HG02840 (cell line): ENCODE measurements around the gene MPLKIP.
A peak's percentile ranks its signal among the peaks of the same experiment; 100 is the strongest.
"Not testable (repeated sequence)": the region's sequence is repeated elsewhere in the genome, so short reads cannot be mapped to it uniquely, and the experiment has no call there.

Experiments
- ATAC-seq: cut with Tn5 transposase; IDR thresholded peaks from one replicate; pipeline ENCODE4 v1.9.1; 2021; ENCODE audit warnings: mild to moderate bottlenecking, moderate library complexity, moderate number of reproducible peaks; ENCODE audit not compliant: unreplicated experiment, low FRiP score

MPLKIP gene

GRCh38 chr7:40134428-40135316 lies at the start of gene MPLKIP, which contains the start of gene SUGCT:
Gene MPLKIP (minus strand): TSS chr7:40134622. CDS start chr7:40134567, 55 bp downstream.
Gene SUGCT (plus strand): TSS chr7:40135005.
- peak; percentile 89 for ATAC-seq

GRCh38 chr7:40182452-40182851 lies 48.0 kb upstream of the MPLKIP start:
- no peak for ATAC-seq

DNA sequence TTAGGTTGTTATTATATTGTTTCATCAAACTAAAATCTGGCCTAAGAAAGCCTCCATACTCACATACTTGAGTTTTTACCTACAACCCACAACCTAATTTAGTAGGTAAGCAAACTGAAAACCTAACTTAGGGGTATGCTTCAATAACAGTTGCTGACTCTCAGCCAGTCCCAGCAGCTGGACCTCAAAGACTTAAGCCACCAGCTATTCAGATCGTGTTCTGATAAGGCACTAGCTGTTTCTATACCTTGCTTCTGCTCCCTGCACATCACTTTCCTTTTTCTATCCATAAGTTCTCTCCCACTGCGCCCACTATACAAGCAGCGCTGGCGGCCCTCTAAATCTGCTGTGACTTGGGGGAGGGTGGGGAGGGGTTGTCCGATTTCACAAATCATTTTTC lies 42.6 kb upstream of the MPLKIP start:
- ATAC-seq = no peak

DNA sequence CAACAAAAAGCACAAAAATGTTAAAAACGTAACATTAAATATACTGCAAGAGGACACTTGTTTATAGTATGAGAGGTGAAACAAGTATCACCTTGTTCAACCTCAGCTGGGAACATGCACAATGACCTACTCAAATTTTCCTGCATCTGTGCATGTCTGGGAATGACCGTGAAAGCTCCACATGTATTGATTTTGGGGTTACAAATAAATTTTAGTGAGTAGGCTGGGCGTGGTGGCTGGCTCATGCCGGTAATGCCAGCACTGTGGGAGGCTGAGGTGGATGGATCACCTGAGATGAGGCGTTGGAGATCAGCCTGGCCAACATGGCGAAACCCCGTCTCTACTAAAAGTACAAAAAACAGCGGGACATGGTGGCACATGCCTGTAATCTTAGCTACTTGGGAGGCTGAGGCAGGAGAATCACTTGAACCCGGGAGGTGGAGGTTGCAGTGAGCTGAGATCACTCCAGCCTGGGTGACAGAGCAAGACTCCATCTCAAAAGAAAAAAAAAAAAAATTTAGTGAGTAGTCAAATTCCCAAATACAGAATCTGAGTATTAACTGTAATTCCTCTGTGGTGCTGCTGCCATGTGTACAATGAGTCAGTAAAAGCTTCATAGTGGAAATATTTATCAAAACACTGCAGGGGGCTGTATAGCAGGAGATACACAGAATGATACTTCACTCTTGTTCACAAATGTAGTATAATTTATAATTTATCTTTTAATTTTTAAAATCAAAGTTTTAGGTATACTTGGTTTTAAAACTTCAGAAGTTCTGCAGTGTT lies 41.5 kb upstream of the MPLKIP start:
- no peak for ATAC-seq

DNA sequence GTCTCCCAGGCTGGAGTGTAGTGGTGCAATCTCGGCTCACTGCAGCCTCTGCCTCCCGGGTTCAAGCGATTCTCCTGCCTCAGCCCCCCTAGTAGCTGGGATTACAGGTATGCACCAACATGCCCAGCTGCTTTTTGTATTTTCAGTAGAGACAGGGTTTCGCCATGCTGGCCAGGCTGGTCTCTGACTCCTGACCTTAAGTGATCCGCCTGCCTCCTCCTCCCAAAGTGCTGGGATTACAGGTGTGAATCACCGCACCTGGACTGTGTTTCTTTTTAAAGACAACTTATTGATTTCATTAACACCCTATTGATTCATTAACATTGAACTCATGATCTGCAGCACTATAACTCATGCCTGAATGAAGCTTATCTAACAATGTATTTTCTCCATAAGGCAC lies 40.8 kb upstream of the MPLKIP start:
- ATAC-seq = not testable (repeated sequence)

- ATAC-seq = not testable (repeated sequence)
These were observed 38.7 kb upstream of the MPLKIP start for GRCh38 chr7:40173121-40173520.

DNA sequence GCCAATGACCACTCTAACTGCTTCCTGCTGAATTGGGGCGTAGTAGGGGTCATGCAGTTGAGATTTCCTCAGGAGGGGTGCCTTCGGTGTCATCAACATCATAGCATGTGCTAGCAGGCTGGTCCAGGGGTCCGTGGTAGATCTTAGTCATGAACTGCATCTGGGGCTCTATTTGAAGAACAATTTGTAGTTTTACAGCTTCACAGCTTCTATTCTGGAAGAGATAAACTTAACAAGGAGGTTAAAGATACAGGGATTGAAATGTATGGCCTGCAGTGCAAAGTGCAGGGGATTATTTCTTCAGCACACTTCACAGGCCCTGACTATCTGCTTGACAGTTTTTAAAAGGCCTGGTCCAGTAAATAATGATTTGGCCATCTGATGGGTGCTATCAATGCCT lies 33.8 kb upstream of the MPLKIP start:
- not testable (repeated sequence) for ATAC-seq

GRCh38 chr7:40167291-40167690 lies 32.9 kb upstream of the MPLKIP start:
- ATAC-seq = no peak

GRCh38 chr7:40165216-40165615 lies 30.8 kb upstream of the MPLKIP start:
- ATAC-seq = no peak

DNA sequence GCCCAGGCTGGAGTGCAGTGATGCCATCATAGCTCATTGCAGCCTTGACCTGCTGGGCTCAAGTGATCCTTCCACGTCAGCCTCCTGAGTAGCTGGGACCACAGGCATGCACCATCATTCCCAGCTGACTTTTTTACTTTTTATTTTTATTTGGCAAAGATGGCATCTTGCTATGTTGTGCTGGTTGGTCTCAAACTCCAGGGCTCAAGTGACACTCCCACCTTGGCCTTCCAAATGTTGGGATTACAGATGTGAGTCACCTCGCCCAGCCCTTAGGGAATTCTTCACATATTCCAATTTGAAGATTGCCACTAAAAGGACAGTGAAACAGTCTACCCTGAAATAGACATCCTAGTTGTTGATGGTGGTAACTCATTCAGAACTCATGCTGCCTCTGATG lies 28.1 kb upstream of the MPLKIP start:
- ATAC-seq = no peak

GRCh38 chr7:40156988-40157387 lies 22.6 kb upstream of the MPLKIP start:
- ATAC-seq = no peak

GRCh38 chr7:40151504-40151903 lies 17.1 kb upstream of the MPLKIP start:
- ATAC-seq = no peak

GRCh38 chr7:40148671-40149070 lies 14.2 kb upstream of the MPLKIP start:
- ATAC-seq = no peak

DNA sequence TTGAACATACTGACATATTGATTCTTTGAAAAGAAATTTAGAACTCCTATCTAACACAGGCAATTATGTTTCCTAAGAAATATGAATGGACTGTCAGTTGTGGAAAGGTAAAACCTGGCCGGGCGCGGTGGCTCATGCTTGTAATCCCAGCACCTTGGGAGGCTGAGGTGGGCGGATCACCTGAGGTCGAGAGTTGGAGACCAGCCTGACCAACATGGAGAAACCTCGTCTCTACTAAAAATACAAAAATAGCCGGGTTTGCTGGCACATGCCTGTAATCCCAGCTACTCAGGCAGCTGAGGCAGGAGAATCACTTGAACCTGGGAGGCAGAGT lies 13.8 kb upstream of the MPLKIP start:
- ATAC-seq = not testable (repeated sequence)

- ATAC-seq = no peak
These were observed 13.2 kb upstream of the MPLKIP start for GRCh38 chr7:40147371-40148246.

DNA sequence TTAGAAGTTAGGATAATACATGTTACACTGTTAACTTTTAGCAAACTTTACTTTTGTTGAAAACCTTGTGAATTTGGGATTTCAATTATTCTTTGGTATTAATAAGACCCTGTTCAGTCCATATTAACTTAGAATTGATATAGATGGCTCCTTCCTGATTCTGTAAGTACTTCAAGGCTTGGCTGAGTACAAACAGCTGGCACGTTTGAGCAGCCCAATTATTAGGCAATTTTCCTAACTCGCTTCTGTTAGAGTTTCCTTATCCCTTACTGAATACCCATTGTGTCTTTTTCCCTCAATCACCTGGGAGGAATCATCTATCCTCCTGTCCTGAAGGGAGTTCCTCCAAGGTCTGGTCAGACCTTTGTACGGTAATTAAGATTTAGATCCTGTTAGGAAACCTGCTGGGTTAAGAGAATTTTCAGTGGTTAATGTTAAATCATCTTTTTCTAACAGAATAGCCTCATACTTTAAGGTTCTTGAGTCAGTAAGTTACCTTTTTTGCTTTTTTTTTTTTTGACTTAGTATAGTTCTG lies 11.2 kb upstream of the MPLKIP start:
- ATAC-seq = not testable (repeated sequence)

DNA sequence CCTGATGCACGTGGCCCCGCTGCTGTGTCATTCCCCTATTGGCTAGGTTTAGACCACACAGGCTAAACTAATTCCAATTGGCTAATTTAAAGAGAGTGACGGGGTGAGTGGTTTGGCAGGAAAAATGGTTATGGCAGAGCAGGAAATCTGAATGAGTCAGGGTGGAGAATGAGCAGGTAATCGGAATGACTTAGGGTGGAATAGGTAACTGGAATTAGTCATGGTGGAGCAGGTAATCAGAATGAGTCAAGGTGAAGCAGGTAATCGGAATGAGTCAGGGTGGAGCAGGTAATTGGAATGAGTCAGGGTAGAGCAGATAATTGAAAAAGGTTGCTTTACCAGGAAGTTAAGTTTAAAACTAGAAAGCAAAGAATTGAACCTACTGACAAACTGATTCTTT lies 7.5 kb upstream of the MPLKIP start:
- ATAC-seq = not testable (repeated sequence)

GRCh38 chr7:40139891-40140290 lies 5.5 kb upstream of the MPLKIP start:
- ATAC-seq = not testable (repeated sequence)

- no peak for ATAC-seq
These were observed 4.6 kb upstream of the MPLKIP start for GRCh38 chr7:40138973-40139372.

GRCh38 chr7:40137563-40137962 lies 3.1 kb upstream of the MPLKIP start:
- ATAC-seq = no peak

- ATAC-seq = no peak
These were observed 842 bp upstream of the MPLKIP start for GRCh38 chr7:40135317-40135610.
